Esophagus (tissue), 2 donors: ENCODE results near the gene ARHGAP35. TPM values are rescaled to one million over a fixed set of nuclear protein-coding genes. Genes with fewer than 3 reads are reported as not detected.

Source experiments
- H3K27ac ChIP-seq, 2 donors: one replicate each; pipeline ENCODE4 v1.5.1; 2013; ENCODE audit warnings: low read depth in 2 of 2, mild to moderate bottlenecking in 2 of 2, inconsistent platforms in 1 of 2, low read length in 1 of 2, moderate library complexity in 1 of 2
- H3K27me3 ChIP-seq, 2 donors: one replicate each; pipeline ENCODE4 v1.6.1; 2013; ENCODE audit warnings: low read length in 2 of 2, control low read depth in 1 of 2, mild to moderate bottlenecking in 1 of 2; ENCODE audit not compliant: insufficient read depth in 2 of 2, control insufficient read depth in 1 of 2
- H3K36me3 ChIP-seq, 2 donors: one replicate each; pipeline ENCODE4 v1.6.1; 2013; ENCODE audit warnings: low read length in 1 of 2; ENCODE audit not compliant: control insufficient read depth in 2 of 2, insufficient read depth in 2 of 2
- H3K4me1 ChIP-seq, 2 donors: one replicate each; pipeline ENCODE4 v1.6.1; 2013; ENCODE audit warnings: low read length in 1 of 2; ENCODE audit not compliant: control insufficient read depth in 2 of 2, insufficient read depth in 2 of 2
- H3K4me3 ChIP-seq, 2 donors: one replicate each; pipeline ENCODE4 v1.5.1; 2013; ENCODE audit warnings: low read length in 2 of 2, mild to moderate bottlenecking in 2 of 2, low read depth in 1 of 2, moderate library complexity in 1 of 2
- H3K9me3 ChIP-seq, 2 donors: one replicate each; pipeline ENCODE4 v1.6.1; 2013; ENCODE audit warnings: mild to moderate bottlenecking in 2 of 2, low read depth in 1 of 2, low read length in 1 of 2, moderate library complexity in 1 of 2; ENCODE audit not compliant: control insufficient read depth in 2 of 2, insufficient read depth in 1 of 2
- WGBS, 2 donors: extraction: QIAGEN DNeasy Blood & Tissue Kit; methylation state at CpG; one replicate each; pipeline ENCODE4 v1.1.7; 2013; 5-methylcytosine and 5-hydroxymethylcytosine counted together
- polyA plus RNA-seq, 2 donors: library from polyadenylated mRNA; stranded (reverse); fragments of 200-250 nt; gene quantifications; one replicate each; pipeline ENCODE4 v1.2.3, GENCODE V29; 2013
- donor health status: healthy with polysubstance abuse.
- donor health status: Bipolar disorder and iron deficiency.

The ARHGAP35 gene
- polyA plus RNA-seq, 2 donors: 9.6 to 15.2 TPM

DNA sequence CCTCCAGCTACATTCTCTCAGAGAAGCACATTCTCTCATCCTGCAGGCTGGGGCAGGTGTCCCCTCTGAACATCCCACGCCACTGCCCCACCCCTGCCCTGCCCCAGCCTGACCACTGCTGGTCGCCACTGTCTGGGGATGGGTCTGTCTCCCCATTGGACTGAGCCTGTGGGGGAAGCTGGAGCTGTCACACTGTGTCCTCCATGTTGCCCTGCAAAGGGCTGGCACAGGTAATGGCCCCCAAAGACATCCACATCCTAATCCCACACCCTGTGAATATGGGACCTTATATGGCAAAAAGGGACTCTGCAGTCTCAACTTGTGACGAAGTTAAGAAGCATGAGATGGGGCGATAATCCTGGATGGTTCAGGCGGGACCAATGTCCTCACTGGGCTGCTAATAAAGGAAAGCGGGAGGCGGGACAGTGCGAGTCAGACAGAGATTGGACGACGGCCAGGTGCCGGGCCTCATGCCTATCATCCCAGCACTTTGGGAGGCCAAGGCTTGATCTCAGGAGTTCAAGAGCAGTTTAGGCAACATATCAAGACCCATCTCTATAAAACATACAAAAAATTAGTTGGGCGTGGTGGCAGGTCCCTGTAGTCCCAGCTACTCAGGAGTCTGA, 19.2 kb upstream of the ARHGAP35 start:
- Histone ChIP-seq H3K4me3 (no peak overlapping the region), H3K36me3 (peaks cover 5 to 30% of the 10 kb centered on the region in 2 donors), H3K27ac (peak overlapping the region; percentile 11 to 95), H3K9me3 (no peaks in the 10 kb centered on the region), H3K27me3 (no peaks in the 10 kb centered on the region), H3K4me1 (peaks cover 0 to 18% of the 10 kb centered on the region in 2 donors)
- WGBS, 2 donors: 62 to 65% methylated on average over 12 of the region's 12 CpGs

DNA sequence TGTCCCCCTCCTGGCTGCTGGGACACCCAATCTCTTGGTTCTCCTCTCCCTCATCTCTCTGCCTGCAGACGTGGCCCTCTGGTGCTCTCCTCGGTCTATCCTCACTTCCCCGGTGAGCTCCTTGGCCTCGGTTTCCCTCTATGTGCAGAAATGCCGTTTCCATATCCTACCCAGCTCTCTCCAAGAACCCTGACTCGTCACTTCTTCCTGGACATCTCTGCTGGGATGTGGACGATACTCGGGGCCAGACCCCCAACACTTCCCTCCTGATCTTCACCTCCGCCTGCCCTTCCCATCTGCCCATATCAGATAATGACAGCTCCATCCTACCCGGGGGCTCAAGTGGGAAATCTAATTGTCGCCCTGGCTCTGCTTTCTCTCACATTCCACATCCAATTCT, 18.0 kb upstream of the ARHGAP35 start:
- Histone ChIP-seq H3K27me3 (no peaks in the 10 kb centered on the region), H3K9me3 (no peaks in the 10 kb centered on the region), H3K4me3 (no peak overlapping the region), H3K27ac (peak overlapping the region in 1 of 2 donors; percentile 24), H3K36me3 (peaks cover 5 to 26% of the 10 kb centered on the region in 2 donors), H3K4me1 (peaks cover 0 to 18% of the 10 kb centered on the region in 2 donors)
- 86 to 92% methylated on average over 11 of the region's 11 CpGs for WGBS, 2 donors

DNA sequence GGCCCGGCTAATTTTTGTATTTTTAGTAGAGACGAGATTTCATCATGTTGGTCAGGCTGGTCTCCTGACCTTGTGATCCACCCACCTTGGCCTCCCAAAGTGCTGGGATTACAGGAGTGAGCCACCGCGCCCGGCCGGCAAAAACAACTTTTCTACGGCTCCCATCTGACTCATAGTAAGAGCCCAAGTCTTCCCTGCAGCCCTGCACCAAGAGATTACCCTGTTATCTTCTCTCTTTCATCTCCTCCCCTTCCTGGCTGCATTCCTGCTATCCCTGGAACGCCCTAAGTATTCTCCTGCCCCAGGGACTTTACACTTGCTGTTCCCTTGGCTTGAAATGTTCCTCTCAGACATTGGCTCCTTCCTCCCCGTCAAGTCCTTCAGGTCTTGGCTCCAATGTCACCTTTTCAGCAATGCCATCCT, 16.7 kb upstream of the ARHGAP35 start:
- peaks cover 0 to 20% of the 10 kb centered on the region in 2 donors for H3K36me3 ChIP-seq

DNA sequence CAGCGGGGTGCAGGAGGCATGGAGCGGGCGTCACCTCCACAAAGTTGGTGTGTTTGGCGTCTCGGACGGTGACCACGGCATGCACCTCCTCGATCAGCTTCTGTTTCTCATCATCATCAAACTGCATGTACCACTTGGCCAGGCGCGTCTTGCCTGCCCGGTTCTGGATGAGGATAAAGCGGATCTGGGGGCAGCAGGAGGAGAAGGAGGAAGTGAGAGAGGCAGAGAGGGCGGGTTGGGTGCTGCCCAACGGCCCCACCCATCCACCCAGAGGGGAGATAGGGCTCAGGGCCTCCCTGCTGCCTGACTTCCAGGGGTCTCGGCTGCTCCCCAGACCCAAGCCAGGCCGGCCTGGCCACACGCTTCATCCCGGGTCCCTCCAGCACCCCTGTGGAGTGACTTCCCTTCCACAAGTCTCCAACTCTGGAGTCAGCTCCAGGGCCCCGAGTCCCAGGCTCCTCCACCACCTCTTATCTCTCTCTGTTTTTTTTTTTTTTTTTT, 14.8 kb upstream of the ARHGAP35 start:
- no peaks in the 10 kb centered on the region for H3K27me3 ChIP-seq
- no peaks in the 10 kb centered on the region for H3K9me3 ChIP-seq
- H3K4me1 ChIP-seq: peaks cover 0 to 6% of the 10 kb centered on the region in 2 donors
- H3K27ac ChIP-seq: no peak overlapping the region
- WGBS, 2 donors: 81 to 83% methylated on average over 19 of the region's 19 CpGs
- H3K36me3 ChIP-seq: peaks cover 0 to 16% of the 10 kb centered on the region in 2 donors
- H3K4me3 ChIP-seq: no peak overlapping the region

More for the DNA sequence above, 16.7 kb upstream of the ARHGAP35 start:
- Histone ChIP-seq H3K27ac (no peak overlapping the region), H3K4me1 (peaks cover 0 to 15% of the 10 kb centered on the region in 2 donors), H3K4me3 (no peak overlapping the region), H3K9me3 (no peaks in the 10 kb centered on the region), H3K27me3 (no peaks in the 10 kb centered on the region)
- WGBS, 2 donors: 71 to 74% methylated on average over 9 of the region's 9 CpGs

DNA sequence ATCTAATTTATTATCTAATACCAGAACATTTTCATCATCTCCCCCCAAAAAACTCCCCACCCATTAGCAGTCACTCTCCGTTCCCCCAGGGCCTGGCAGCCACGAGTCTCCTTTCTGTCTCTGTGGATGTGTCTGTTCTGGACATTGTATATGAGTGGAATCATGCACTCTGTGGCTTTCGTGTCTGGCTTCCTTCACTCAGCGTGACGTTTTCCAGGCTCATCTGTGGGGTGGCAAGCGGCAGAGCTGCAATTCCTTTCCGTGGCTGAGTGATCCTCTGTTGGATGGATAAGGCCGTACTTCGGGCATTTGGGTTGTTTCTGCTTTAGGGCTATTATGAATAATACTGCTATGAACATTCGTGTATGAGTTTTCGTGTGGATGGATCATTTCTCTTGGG, 13.3 kb upstream of the ARHGAP35 start:
- WGBS, 2 donors: 89% methylated on average over 11 of the region's 11 CpGs

DNA sequence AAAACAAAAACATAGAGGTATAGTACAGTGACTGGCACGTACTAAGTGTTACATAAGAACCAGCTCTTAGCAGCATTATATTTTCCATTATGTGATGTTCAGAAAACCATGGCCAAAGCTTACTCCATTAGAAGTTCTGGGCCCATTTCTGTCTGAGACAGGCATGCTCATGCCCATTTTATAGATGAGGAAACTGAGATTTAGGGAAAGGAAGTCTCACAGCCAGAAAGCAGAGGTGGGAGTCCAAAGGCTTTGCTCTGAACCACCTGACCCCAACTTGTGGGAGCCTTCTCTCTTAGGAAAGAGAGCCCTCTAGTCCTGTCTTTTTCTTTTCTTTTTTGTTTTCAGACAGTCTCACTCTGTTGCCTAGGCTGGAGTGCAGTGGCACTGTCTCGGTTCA, 12.4 kb upstream of the ARHGAP35 start:
- Histone ChIP-seq H3K27ac (no peak overlapping the region), H3K36me3 (peaks cover 0 to 9% of the 10 kb centered on the region in 2 donors)
- WGBS, 2 donors: 86 to 90% methylated on average over 2 of the region's 2 CpGs

More for the DNA sequence above, 13.3 kb upstream of the ARHGAP35 start:
- Histone ChIP-seq H3K27me3 (no peaks in the 10 kb centered on the region), H3K9me3 (no peaks in the 10 kb centered on the region), H3K36me3 (peaks cover 0 to 13% of the 10 kb centered on the region in 2 donors), H3K27ac (no peak overlapping the region), H3K4me1 (peaks cover 0 to 4% of the 10 kb centered on the region in 2 donors), H3K4me3 (no peak overlapping the region)

DNA sequence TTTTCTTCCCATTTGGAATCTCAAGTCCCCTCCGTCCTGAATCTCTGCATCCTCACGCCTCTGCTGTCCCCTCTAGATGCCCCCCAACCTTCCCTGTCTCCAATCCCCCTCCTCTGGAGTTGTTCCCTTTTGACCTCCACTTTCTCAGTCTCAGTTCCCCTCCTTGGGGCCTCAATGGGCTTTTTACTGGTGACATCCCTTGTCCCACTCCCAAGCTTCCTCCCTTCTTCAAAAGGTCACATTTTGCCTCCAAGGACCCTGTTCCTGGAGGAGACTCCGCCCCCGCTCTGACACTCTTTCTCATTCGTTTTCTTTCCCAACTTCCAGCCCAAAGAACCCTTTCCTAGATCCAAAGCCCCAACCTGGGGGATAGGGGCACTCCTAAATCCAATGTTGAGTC, 11.2 kb upstream of the ARHGAP35 start:
- peak overlapping the region; percentile 5 to 66 for H3K4me3 ChIP-seq
- peaks cover 0 to 4% of the 10 kb centered on the region in 2 donors for H3K4me1 ChIP-seq
- no peaks in the 10 kb centered on the region for H3K27me3 ChIP-seq
- peak overlapping the region; percentile 91 to 94 for H3K27ac ChIP-seq
- WGBS, 2 donors: 41 to 47% methylated on average over 5 of the region's 5 CpGs
- H3K36me3 ChIP-seq: peaks cover 0 to 5% of the 10 kb centered on the region in 2 donors
- H3K9me3 ChIP-seq: no peaks in the 10 kb centered on the region

More for the DNA sequence above, 12.4 kb upstream of the ARHGAP35 start:
- Histone ChIP-seq H3K9me3 (no peaks in the 10 kb centered on the region), H3K27me3 (no peaks in the 10 kb centered on the region), H3K4me1 (peaks cover 0 to 4% of the 10 kb centered on the region in 2 donors), H3K4me3 (no peak overlapping the region)

DNA sequence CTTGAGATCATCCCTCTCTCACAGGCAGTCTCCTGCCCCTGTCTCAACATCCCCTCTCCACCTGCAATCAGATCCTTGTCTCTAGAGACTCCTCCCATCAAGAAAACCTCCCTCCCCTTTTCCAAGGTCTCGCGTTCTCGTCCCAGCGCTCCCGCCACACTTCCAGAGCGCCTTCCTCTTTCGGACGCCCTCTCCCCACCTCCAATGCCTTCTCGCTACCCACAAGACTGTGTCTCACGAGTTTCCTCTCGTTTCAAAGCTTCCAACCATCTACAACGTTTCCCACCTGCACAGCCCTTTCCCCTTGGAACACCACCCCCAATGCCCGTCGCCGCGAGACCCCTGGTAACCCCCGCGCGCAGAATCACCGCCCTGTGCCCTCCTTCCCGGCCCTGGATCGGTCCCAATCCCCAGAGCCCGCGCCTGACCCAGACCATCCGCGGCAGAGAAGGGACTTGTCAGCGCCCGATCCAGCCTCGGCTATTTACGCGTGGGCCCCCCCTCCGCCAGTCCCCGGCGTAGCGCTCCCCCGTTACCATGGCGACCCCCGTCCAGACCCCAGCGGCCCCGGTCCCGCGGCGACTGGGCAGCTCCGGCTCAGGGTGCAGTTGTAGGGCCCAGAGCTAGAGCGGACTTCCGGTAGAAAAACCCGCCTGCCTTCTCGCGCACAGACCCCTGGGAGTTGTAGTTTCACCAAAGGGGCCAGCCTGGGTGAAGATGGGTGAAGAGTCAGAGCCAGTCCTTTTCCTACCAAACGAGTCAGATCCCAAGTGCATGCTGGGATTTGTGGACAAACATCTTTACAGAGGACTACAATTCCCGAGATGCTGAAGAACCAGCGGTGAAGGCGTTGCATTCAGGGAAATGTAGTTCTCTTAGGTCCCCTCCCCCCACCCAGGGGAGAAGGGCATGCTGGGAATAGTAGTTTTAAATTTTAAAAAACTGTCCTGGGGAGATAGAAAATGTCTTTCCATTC, 10.3 kb upstream of the ARHGAP35 start, which contains the start of gene AP2S1:
Gene AP2S1 (minus strand): TSS at position 619 of the 976 bp plus-strand sequence. CDS start 80 bp downstream, at position 539.
- Histone ChIP-seq H3K4me1 (peaks cover 0 to 4% of the 10 kb centered on the region in 2 donors), H3K4me3 (peak within 1 kb of the TSS; percentile 66 to 94), H3K27ac (peak within 1 kb of the TSS; percentile 91 to 94), H3K27me3 (no peaks in the 10 kb centered on the region), H3K9me3 (no peaks in the 10 kb centered on the region), H3K36me3 (peaks cover 0 to 5% of the 10 kb centered on the region in 2 donors)
- 1% methylated on average over 53 of the region's 53 CpGs for WGBS, 2 donors

DNA sequence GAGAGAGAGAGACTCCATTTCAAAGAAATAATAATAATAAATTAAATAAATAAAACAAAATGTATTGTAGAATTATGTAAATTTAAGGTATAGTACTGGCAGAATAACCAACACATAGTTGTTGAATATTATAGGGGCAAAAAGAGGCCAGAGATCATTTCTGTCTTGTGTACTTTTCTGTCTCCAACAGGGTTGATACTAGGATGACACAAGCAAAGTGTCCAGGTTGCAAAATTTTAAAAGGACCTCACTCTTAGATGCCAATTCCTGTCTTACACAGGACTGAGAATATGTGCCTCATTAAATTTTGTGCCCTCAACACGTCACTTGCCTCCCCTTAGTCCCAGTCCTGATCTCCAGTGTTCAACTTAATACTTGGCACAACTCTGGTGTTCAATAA, 8.0 kb upstream of the ARHGAP35 start:
- WGBS, 2 donors: 81 to 82% methylated on average over 1 of the region's 1 CpG
- Histone ChIP-seq H3K4me1 (peaks cover 0 to 4% of the 10 kb centered on the region in 2 donors), H3K9me3 (no peaks in the 10 kb centered on the region), H3K27ac (no peak overlapping the region), H3K4me3 (no peak overlapping the region), H3K36me3 (no peaks in the 10 kb centered on the region), H3K27me3 (no peaks in the 10 kb centered on the region)
